Retina (tissue), 1 donor: ENCODE data around the gene TRAPPC10.
"Not testable (repeated sequence)": the region's sequence is repeated elsewhere in the genome, so short reads cannot be mapped to it uniquely, and the experiment has no call there.

Experiments
- DNase-seq: peaks from one replicate; pipeline ENCODE4 v3.0.0-alpha.2; 2016

The TRAPPC10 gene

DNA sequence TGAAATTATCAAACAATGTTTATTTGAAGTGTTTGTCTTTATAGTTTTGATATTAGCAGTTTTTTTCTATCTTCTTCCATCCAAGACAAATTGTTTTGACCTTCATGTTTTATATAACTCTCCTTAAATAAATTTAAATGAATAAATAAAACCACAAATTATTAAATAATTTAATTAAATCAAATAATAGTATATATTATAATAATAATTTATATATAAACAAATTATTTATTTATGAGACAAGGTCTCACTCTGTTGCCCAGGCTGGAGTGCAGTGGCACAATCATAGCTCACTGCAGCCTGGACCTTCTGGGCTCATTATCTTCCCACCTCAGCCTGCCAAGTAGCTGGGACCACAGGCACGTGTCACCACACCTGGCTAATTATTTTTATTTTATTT lies 82.7 kb downstream of the TRAPPC10 start:
- no peak for DNase-seq

GRCh38 chr21:44098507-44098906 lies 86.4 kb downstream of the TRAPPC10 start:
- not testable (repeated sequence) for DNase-seq

GRCh38 chr21:44098964-44099363 lies 86.9 kb downstream of the TRAPPC10 start:
- not testable (repeated sequence) for DNase-seq

GRCh38 chr21:44107026-44107501 lies 95.0 kb downstream of the TRAPPC10 start, which contains the start of gene PWP2:
Gene PWP2 (plus strand): TSS chr21:44107399. CDS start chr21:44107417, 18 bp downstream.
- DNase-seq: not testable (repeated sequence)

DNA sequence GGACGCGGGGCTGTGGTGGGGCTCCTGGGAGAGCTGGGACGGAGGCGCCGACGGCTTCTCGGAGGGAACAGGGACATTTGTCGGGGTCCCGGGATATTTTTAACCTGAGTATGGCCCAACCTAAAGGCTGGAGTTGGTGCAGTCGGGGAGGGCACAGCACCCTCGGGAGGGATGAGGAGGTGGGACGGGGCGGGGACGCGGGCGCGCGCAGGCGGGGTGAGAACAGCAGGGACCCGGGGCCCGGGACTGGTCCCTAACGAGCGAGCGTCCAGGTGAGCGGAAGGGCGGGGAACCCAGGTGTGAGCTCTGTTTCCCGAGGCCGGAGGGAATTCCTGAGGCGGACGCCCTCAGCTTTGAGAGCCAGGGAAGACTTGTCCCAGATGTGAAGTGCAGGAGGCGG lies 95.5 kb downstream of the TRAPPC10 start:
- not testable (repeated sequence) for DNase-seq

GRCh38 chr21:44113702-44114371 lies 101.7 kb downstream of the TRAPPC10 start:
- DNase-seq: not testable (repeated sequence)

- not testable (repeated sequence) for DNase-seq
These were observed 110.0 kb downstream of the TRAPPC10 start for GRCh38 chr21:44122131-44122530.

DNA sequence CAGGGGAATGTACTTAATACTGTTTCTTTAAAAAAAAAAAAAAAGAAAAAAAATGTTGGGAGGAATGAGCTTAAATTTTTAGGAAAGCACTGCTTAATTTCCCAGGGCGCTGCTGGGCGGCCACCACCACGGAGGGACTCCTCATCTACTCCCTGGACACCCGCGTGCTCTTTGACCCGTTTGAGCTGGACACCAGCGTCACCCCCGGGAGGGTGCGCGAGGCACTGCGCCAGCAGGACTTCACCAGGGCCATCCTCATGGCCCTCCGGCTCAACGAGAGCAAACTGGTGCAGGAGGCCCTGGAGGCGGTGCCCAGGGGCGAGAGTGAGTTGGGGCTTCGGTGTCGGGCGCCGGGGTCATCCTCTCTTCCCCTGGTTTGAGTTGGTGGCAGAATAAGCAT lies 115.7 kb downstream of the TRAPPC10 start:
- DNase-seq: not testable (repeated sequence)

GRCh38 chr21:44133715-44134057 lies 121.6 kb downstream of the TRAPPC10 start:
- not testable (repeated sequence) for DNase-seq

DNA sequence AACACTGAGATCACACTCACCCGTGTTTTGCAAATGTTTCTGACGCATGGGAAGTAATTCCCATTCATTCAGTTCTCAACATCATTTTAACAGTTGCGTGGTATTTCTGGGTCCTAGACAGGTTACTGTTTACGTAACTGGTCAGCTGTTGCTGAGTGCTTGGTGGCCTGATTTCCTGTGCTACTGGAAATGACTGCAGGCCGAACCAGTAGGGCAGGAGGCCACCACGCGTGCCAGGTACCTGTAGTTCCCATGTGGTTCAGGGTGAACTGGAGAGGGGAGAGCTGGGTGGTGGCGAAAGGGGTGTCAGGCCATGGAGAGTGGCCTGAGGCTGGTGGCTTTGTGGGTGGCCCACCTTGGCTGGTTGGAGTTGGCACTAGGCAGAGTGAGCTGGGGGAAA lies 122.6 kb downstream of the TRAPPC10 start:
- DNase-seq: not testable (repeated sequence)

GRCh38 chr21:44138039-44138438 lies 125.9 kb downstream of the TRAPPC10 start:
- DNase-seq: not testable (repeated sequence)

GRCh38 chr21:44139787-44140551 lies 127.9 kb downstream of the TRAPPC10 start:
- not testable (repeated sequence) for DNase-seq

DNA sequence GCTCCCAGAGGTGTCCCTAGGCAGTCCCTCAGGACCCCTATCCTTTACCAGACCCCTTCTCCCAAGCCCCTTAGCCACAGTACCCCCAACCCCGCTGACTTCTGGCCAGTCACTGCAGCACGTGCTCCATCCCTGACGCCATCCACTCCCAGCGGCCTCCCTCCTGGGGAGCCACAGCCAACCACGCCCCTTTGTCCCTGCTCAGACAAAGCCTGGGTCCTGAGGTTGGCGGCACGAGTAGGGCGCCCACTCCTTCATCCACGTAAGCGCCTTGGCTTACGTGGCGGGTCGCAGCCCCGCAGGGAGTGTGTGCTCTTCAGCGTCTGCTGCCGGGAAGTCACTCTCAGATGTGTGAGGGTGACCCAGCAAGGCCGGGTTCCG lies 128.4 kb downstream of the TRAPPC10 start:
- DNase-seq: not testable (repeated sequence)

- DNase-seq: peak; percentile 1
These were observed 130.4 kb downstream of the TRAPPC10 start for GRCh38 chr21:44142470-44142869.

GRCh38 chr21:44143380-44143779 lies 131.3 kb downstream of the TRAPPC10 start:
- not testable (repeated sequence) for DNase-seq

DNA sequence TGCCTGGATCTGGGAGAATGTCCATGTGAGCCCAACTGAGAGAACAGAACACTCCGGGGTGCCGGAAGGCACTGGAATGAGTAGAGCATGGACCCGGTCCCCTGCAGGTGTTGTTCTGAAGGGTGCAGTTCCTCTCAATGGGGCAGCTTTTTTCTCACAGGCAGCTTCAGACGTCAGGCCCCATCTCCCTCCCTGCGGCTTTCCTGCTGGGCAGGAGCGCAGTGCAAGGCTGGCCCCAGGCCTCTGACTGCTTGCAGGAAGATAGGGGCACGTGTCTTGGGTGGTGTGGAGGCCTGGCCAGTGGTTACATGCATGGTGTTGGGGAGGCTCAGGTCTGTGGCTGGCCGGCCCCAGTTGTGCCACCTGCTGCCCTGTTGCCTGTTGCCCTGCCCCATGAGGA lies 131.9 kb downstream of the TRAPPC10 start:
- DNase-seq: not testable (repeated sequence)

- DNase-seq: not testable (repeated sequence)
These were observed 132.9 kb downstream of the TRAPPC10 start for GRCh38 chr21:44144784-44145602.

GRCh38 chr21:44145616-44146015 lies 133.5 kb downstream of the TRAPPC10 start:
- DNase-seq: not testable (repeated sequence)

- DNase-seq: not testable (repeated sequence)
These were observed 135.0 kb downstream of the TRAPPC10 start for GRCh38 chr21:44147108-44147507.

GRCh38 chr21:44150255-44150654 lies 138.1 kb downstream of the TRAPPC10 start:
- not testable (repeated sequence) for DNase-seq

DNA sequence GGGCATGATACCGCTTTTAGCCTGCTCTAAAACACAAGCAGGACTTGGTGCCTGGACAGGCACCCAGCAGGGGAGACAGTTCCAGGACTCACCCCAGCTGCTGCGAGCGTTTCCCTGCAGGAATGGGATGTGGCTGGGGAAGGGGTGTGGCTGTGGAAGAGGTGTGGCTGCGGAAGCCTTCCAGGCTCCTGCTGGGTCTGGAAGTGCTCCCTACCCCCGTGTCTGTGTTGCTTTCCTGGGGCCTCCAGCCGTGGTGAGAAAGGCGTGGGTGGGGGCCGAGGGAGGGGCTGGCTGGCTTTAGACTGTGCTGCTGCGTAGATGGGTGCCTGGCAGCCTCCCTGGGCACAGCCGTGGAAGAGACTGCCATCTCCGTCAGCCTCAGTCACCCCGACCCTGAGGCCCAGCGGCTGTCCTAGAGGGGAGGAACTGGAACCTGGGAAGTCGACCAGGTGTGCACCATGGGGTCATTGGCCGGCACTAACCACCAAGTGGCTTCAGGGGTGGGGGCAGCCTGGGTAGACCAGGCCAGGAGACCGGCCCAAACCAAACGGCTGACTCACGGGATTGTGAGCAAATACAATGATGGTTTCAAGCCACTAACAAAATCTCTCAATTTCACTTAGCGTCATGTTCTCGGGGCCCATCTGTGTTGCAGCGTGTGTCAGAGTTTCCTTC lies 141.2 kb downstream of the TRAPPC10 start:
- not testable (repeated sequence) for DNase-seq

DNA sequence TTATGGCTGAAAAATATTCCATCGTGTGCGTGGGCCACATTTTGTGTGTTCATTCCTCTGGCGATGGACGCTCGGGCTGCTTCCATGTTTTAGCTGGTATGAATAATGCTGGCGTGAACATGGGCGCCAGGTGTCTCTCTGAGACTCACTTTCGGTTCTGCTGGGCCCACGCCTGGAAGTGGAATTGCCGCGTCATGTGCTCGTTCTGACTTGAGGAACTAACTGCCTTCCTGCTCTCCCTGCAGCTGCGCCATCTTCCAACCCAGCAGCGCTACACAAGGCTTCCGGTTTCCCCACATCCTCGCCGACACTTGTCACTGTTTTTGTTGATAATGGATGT lies 141.8 kb downstream of the TRAPPC10 start:
- DNase-seq: not testable (repeated sequence)
